HCT116 (cell line): Measurements from ENCODE around the gene TRIL. TPM values are rescaled to one million over a fixed set of nuclear protein-coding genes. Genes with fewer than 3 reads are reported as not detected.

Source experiments
- ATAC-seq: fragments of 200-7000 bp; cut with Tn5 transposase; 2 replicates; pipeline ENCODE4 v1.9.1; 2020; ENCODE audit warnings: mild to moderate bottlenecking, moderate library complexity
- BruUV-seq: library from RNA; stranded (reverse); fragments of 400-500 nt; replicated peaks from 2 replicates; lab custom pipeline; 2021; lab: Mats Ljungman, UMichigan
- CTCF ChIA-PET: fragments of 300-600 bp; sonication (Branson Sonifier 250); formaldehyde crosslinking; loops from one replicate; lab custom pipeline; 2021; ENCODE audit warnings: antibody characterized with exemption; lab: Charles Lee
- POLR2A ChIA-PET: fragments of 300-600, 350-600 bp; sonication (Branson Sonifier 250); formaldehyde crosslinking; loops from one replicate; lab custom pipeline; 2021; ENCODE audit warnings: antibody characterized with exemption; lab: Charles Lee
- RAD21 ChIA-PET, 2 experiments: fragments of 300-600 bp; sonication (Branson Sonifier 250); formaldehyde crosslinking; loops; one replicate each; lab custom pipeline; 2023; ENCODE audit warnings: low total read pairs in 2 of 2; ENCODE audit not compliant: uncharacterized antibody in 2 of 2, unreplicated experiment in 2 of 2, low non-redundant PET in 1 of 2; lab: Charles Lee
- DNase-seq: peaks from one replicate; pipeline ENCODE4 v3.0.0-alpha.2; 2010; ENCODE audit warnings: low read depth, low spot score
- H2AFZ ChIP-seq: fragments of 200-600 bp; shearing (Covaris generic), sonication (generic); 2 replicates; pipeline ENCODE4 v1.6.1; 2017; ENCODE audit warnings: low read depth, mixed run types, mixed read lengths, antibody characterized with exemption, low read length; ENCODE audit not compliant: poor library complexity, severe bottlenecking
- H3K27ac ChIP-seq: 2 replicates; pipeline ENCODE4 v1.5.1; 2012; ENCODE audit warnings: low read depth, low read length
- H3K27me3 ChIP-seq: fragments of 200-600 bp; sonication (generic); 2 replicates; pipeline ENCODE4 v1.6.1; 2016; ENCODE audit warnings: mixed run types, low read length, mixed read lengths; ENCODE audit not compliant: insufficient read depth
- H3K36me3 ChIP-seq, 2 experiments: fragments of 200-500 bp in 1 of 2; fragments of 200-600 bp in 1 of 2; sonication (Bioruptor generic) in 1 of 2; sonication (generic) in 1 of 2; 2 replicates each; pipeline versions ENCODE4 v1.5.1 to v1.6.1; 2014 to 2016; ENCODE audit warnings: low read length in 2 of 2, inconsistent platforms in 1 of 2, mixed read lengths in 1 of 2, mixed run types in 1 of 2; ENCODE audit not compliant: insufficient read depth in 2 of 2, control insufficient read depth in 1 of 2
- H3K4me1 ChIP-seq, 2 experiments: fragments of 200-600 bp in 1 of 2; sonication (generic) in 1 of 2; 2 replicates each; pipeline versions ENCODE4 v1.5.1 to v1.6.1; 2012 to 2017; ENCODE audit warnings: low read length in 2 of 2, inconsistent platforms in 1 of 2, mild to moderate bottlenecking in 1 of 2, mixed read lengths in 1 of 2, mixed run types in 1 of 2, moderate library complexity in 1 of 2; ENCODE audit not compliant: insufficient read depth in 2 of 2, control insufficient read depth in 1 of 2
- H3K4me2 ChIP-seq: fragments of 200-600 bp; sonication (generic); 2 replicates; pipeline ENCODE4 v1.6.1; 2017; ENCODE audit warnings: mixed run types, low read length, mixed read lengths
- H3K4me3 ChIP-seq, 2 experiments: fragments of 200-600 bp in 1 of 2; sonication (generic) in 1 of 2; replicated peaks in 1 of 2; 2 replicates each; pipeline ENCODE4 v1.5.1; 2011 to 2016; ENCODE audit warnings: low read length in 2 of 2, control low read depth in 1 of 2, low read depth in 1 of 2, mild to moderate bottlenecking in 1 of 2, mixed read lengths in 1 of 2, mixed run types in 1 of 2
- H3K79me2 ChIP-seq: fragments of 200-600 bp; sonication (generic); 2 replicates; pipeline ENCODE4 v1.6.1; 2017; ENCODE audit warnings: mild to moderate bottlenecking, mixed run types, low read length, moderate library complexity, mixed read lengths; ENCODE audit not compliant: insufficient read depth
- H3K9ac ChIP-seq: fragments of 200-600 bp; sonication (generic); 2 replicates; pipeline ENCODE4 v1.6.1; 2016; ENCODE audit warnings: low read length, mixed read lengths
- H3K9me2 ChIP-seq: fragments of 200-600 bp; sonication (generic), shearing (Covaris generic); 2 replicates; pipeline ENCODE4 v1.6.1; 2017; ENCODE audit warnings: mixed run types, mild to moderate bottlenecking, moderate library complexity; ENCODE audit not compliant: insufficient read depth
- H3K9me3 ChIP-seq, 2 experiments: fragments of 200-500 bp in 1 of 2; fragments of 200-600 bp in 1 of 2; sonication (Bioruptor generic) in 1 of 2; sonication (generic) in 1 of 2; 2 replicates each; pipeline ENCODE4 v1.6.1; 2014 to 2017; ENCODE audit warnings: low read length in 2 of 2, mixed read lengths in 2 of 2, inconsistent platforms in 1 of 2, low read depth in 1 of 2, mild to moderate bottlenecking in 1 of 2, mixed run types in 1 of 2, moderate library complexity in 1 of 2; ENCODE audit not compliant: control insufficient read depth in 1 of 2, insufficient read depth in 1 of 2
- H4K20me1 ChIP-seq: fragments of 200-600 bp; sonication (generic), shearing (Covaris generic); 2 replicates; pipeline ENCODE4 v1.6.1; 2017; ENCODE audit warnings: mixed run types, mild to moderate bottlenecking, moderate library complexity; ENCODE audit not compliant: insufficient read depth
- ATF3 ChIP-seq: IDR thresholded peaks from 2 replicates; pipeline ENCODE4 v1.6.1; 2012
- CBX3 ChIP-seq: IDR thresholded peaks from 2 replicates; pipeline ENCODE4 v1.6.1; 2012; ENCODE audit warnings: low read depth
- EGR1 ChIP-seq: IDR thresholded peaks from 2 replicates; pipeline ENCODE4 v1.6.1; 2012; ENCODE audit warnings: low read depth
- ELF1 ChIP-seq: IDR thresholded peaks from 2 replicates; pipeline ENCODE4 v1.6.1; 2012; ENCODE audit warnings: low read depth, borderline replicate concordance
- EZH2phosphoT487 ChIP-seq: fragments of 200-600 bp; IDR thresholded peaks from 2 replicates; pipeline ENCODE4 v1.6.1; 2018; ENCODE audit warnings: antibody characterized with exemption, borderline replicate concordance
- FOSL1 ChIP-seq: IDR thresholded peaks from 2 replicates; pipeline ENCODE4 v1.6.1; 2012; ENCODE audit warnings: low read depth
- JUND ChIP-seq: IDR thresholded peaks from 2 replicates; pipeline ENCODE4 v1.6.1; 2012
- SIN3A ChIP-seq: IDR thresholded peaks from 2 replicates; pipeline ENCODE4 v1.6.1; 2012; ENCODE audit warnings: low read depth
- SP1 ChIP-seq: IDR thresholded peaks from 2 replicates; pipeline ENCODE4 v1.6.1; 2012; ENCODE audit warnings: low read depth
- TCF7L2 ChIP-seq: IDR thresholded peaks from 2 replicates; pipeline ENCODE4 v1.7.0; 2011; ENCODE audit warnings: borderline replicate concordance, inconsistent platforms; ENCODE audit not compliant: insufficient read depth, insufficient read length; ENCODE audit errors: extremely low read depth
- ZFX ChIP-seq: fragments of 450-650 bp; IDR thresholded peaks from 2 replicates; pipeline ENCODE4 v1.6.1; 2017
- ZNF274 ChIP-seq: fragments of 200-500 bp; sonication (Bioruptor generic); IDR thresholded peaks from 2 replicates; pipeline ENCODE4 v1.6.1; 2014; ENCODE audit warnings: mild to moderate bottlenecking, low read depth, low read length, inconsistent platforms
- intact Hi-C: fragments of 100-400 bp; cut with micrococcal nuclease; formaldehyde crosslinking; loops from 2 replicates; pipeline ENCODE4 v1.10.0; 2022
- total RNA-seq: library from RNA; stranded (reverse); gene quantifications from one replicate; pipeline ENCODE4 v1.2.1, GENCODE V29; 2021; ENCODE audit not compliant: unreplicated experiment
- TF ChIP-seq, protein P1 (sequence below): IDR thresholded peaks from 2 replicates; pipeline ENCODE4 v1.6.1; 2011; ENCODE audit warnings: mild to moderate bottlenecking, low read length, moderate library complexity; ENCODE audit not compliant: insufficient replicate concordance; ENCODE audit errors: extremely low read depth
- TF ChIP-seq, protein P2 (sequence below): IDR thresholded peaks from 2 replicates; pipeline ENCODE4 v1.6.1; 2012; ENCODE audit warnings: low read depth

Gene TRIL
- total RNA-seq, 1 experiment from 2014 or later, result not detected

DNA sequence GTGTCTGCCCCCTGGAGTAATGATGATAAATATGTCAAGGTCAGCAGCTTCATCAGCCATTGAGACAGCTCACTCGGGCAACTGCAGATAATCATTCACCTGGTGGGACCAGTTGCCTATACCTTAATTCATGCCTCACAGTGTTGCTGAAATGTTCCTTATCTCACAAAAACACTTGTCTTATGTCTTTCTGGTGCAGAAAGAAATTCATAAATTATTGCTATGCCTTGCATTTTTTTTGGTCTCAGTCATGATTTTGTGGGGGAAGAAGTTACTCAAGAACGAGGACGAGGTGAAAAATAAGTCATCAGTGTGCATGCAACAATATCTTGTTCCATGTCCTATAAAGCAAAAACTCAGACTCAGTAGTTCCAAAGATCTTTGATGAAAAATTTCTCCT, 16.0 kb downstream of the TRIL start:
- TF ChIP-seq, protein P1, sequence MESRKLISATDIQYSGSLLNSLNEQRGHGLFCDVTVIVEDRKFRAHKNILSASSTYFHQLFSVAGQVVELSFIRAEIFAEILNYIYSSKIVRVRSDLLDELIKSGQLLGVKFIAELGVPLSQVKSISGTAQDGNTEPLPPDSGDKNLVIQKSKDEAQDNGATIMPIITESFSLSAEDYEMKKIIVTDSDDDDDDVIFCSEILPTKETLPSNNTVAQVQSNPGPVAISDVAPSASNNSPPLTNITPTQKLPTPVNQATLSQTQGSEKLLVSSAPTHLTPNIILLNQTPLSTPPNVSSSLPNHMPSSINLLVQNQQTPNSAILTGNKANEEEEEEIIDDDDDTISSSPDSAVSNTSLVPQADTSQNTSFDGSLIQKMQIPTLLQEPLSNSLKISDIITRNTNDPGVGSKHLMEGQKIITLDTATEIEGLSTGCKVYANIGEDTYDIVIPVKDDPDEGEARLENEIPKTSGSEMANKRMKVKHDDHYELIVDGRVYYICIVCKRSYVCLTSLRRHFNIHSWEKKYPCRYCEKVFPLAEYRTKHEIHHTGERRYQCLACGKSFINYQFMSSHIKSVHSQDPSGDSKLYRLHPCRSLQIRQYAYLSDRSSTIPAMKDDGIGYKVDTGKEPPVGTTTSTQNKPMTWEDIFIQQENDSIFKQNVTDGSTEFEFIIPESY, result no peak
- TF ChIP-seq CBX3 (no peak), JUND (no peak), EGR1 (no peak), TCF7L2 (no peak), ATF3 (no peak), FOSL1 (no peak), SP1 (no peak), EZH2phosphoT487 (no peak), ELF1 (no peak), SIN3A (no peak), ZNF274 (no peak), ZFX (no peak)
- TF ChIP-seq, protein P2, sequence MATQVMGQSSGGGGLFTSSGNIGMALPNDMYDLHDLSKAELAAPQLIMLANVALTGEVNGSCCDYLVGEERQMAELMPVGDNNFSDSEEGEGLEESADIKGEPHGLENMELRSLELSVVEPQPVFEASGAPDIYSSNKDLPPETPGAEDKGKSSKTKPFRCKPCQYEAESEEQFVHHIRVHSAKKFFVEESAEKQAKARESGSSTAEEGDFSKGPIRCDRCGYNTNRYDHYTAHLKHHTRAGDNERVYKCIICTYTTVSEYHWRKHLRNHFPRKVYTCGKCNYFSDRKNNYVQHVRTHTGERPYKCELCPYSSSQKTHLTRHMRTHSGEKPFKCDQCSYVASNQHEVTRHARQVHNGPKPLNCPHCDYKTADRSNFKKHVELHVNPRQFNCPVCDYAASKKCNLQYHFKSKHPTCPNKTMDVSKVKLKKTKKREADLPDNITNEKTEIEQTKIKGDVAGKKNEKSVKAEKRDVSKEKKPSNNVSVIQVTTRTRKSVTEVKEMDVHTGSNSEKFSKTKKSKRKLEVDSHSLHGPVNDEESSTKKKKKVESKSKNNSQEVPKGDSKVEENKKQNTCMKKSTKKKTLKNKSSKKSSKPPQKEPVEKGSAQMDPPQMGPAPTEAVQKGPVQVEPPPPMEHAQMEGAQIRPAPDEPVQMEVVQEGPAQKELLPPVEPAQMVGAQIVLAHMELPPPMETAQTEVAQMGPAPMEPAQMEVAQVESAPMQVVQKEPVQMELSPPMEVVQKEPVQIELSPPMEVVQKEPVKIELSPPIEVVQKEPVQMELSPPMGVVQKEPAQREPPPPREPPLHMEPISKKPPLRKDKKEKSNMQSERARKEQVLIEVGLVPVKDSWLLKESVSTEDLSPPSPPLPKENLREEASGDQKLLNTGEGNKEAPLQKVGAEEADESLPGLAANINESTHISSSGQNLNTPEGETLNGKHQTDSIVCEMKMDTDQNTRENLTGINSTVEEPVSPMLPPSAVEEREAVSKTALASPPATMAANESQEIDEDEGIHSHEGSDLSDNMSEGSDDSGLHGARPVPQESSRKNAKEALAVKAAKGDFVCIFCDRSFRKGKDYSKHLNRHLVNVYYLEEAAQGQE, result no peak
- TF ChIP-seq, all 23 proteins: peak for 0
- Histone ChIP-seq H3K9ac (no peak overlapping the region), H3K9me3 (no peaks in the 10 kb centered on the region), H2AFZ (no peak overlapping the region), H3K4me1 (no peaks in the 10 kb centered on the region), H3K4me3 (no peak overlapping the region), H3K36me3 (no peaks in the 10 kb centered on the region), H3K79me2 (no peaks in the 10 kb centered on the region), H3K27me3 (no peaks in the 10 kb centered on the region), H3K27ac (no peak overlapping the region), H3K9me2 (no peaks in the 10 kb centered on the region), H4K20me1 (no peaks in the 10 kb centered on the region), H3K4me2 (no peak overlapping the region)
- ATAC-seq, result no peak
- RAD21 ChIA-PET, result no interaction called here
- no TSS peak for BruUV-seq
- CTCF ChIA-PET, result no interaction called here
- intact Hi-C loops, result no loop called here
- POLR2A ChIA-PET, result no interaction called here
- DNase-seq, result no peak
